GM12875 (cell line): ENCODE data around the gene ZNF335.

Experiments used
- H3K4me3 ChIP-seq: one replicate; pipeline ENCODE4 v1.5.1; 2011; ENCODE audit warnings: low read depth, low read length, control low read depth
- CTCF ChIP-seq: IDR thresholded peaks from 2 replicates; pipeline ENCODE4 v1.5.1; 2011; ENCODE audit warnings: low read depth, mild to moderate bottlenecking, control low read depth, inconsistent platforms, low read length, moderate library complexity, borderline replicate concordance; ENCODE audit not compliant: insufficient read depth

The ZNF335 gene

GRCh38 chr20:45970646-45971424 lies 1.2 kb downstream of the ZNF335 start:
- no peak for TF ChIP-seq CTCF
- H3K4me3 ChIP-seq, result peak overlapping the region; percentile 92

GRCh38 chr20:45969712-45970634 lies 2.0 kb downstream of the ZNF335 start:
- H3K4me3 ChIP-seq, result peak overlapping the region; percentile 92
- TF ChIP-seq CTCF, result peak; percentile 63

- H3K4me3 ChIP-seq, result no peak overlapping the region
- TF ChIP-seq CTCF, result no peak
These were observed 2.9 kb downstream of the ZNF335 start for GRCh38 chr20:45968801-45969711.

- H3K4me3 ChIP-seq, result no peak overlapping the region
- no peak for TF ChIP-seq CTCF
These were observed 3.8 kb downstream of the ZNF335 start for GRCh38 chr20:45968081-45968671.

GRCh38 chr20:45967551-45968080 lies 4.4 kb downstream of the ZNF335 start:
- no peak overlapping the region for H3K4me3 ChIP-seq
- TF ChIP-seq CTCF, result no peak
